GM12878 (cell line): ENCODE measurements around the gene CATSPERZ. TPM values are rescaled to one million over a fixed set of nuclear protein-coding genes. Genes with fewer than 3 reads are reported as not detected.

Experiments used
- CBFB ChIP-seq: IDR thresholded peaks from 2 replicates; pipeline ENCODE4 v1.6.1; 2016; ENCODE audit warnings: antibody characterized with exemption, low read depth
- CHD4 ChIP-seq: fragments of 200-600 bp; sonication (generic); IDR thresholded peaks from 2 replicates; pipeline ENCODE4 v1.6.1; 2016; ENCODE audit warnings: mild to moderate bottlenecking
- EZH2 ChIP-seq: IDR thresholded peaks from 2 replicates; pipeline ENCODE4 v1.6.1; 2012; ENCODE audit warnings: low read depth, mild to moderate bottlenecking, control low read depth, inconsistent platforms, low read length, borderline replicate concordance; ENCODE audit not compliant: control insufficient read depth
- GABPA ChIP-seq: IDR thresholded peaks from 2 replicates; pipeline ENCODE4 v1.6.1; 2014; ENCODE audit warnings: antibody characterized with exemption, low read depth, mild to moderate bottlenecking, inconsistent platforms
- KAT2A ChIP-seq: conservative IDR thresholded peaks from 2 replicates; pipeline ENCODE4 v1.6.1; 2011; ENCODE audit warnings: low read depth, low read length; ENCODE audit not compliant: control insufficient read depth
- MYB ChIP-seq: fragments of 150-350 bp; IDR thresholded peaks from 2 replicates; pipeline ENCODE4 v1.6.1; 2014; ENCODE audit warnings: mild to moderate bottlenecking, low read depth, low read length, borderline replicate concordance
- NFYA ChIP-seq: IDR thresholded peaks from 2 replicates; pipeline ENCODE4 v1.6.1; 2011; ENCODE audit warnings: low read depth, mild to moderate bottlenecking, low read length, improper control_type of control experiment, borderline replicate concordance
- NFYB ChIP-seq: IDR thresholded peaks from 2 replicates; pipeline ENCODE4 v1.6.1; 2011; ENCODE audit warnings: low read depth, mild to moderate bottlenecking, low read length, improper control_type of control experiment, moderate library complexity; ENCODE audit not compliant: insufficient read depth
- NRF1 ChIP-seq: conservative IDR thresholded peaks from 2 replicates; pipeline ENCODE4 v1.6.1; 2011; ENCODE audit warnings: mild to moderate bottlenecking, low read depth, low read length, improper control_type of control experiment
- POU2F2 ChIP-seq: IDR thresholded peaks from 3 replicates; pipeline ENCODE4 v1.6.1; 2011; ENCODE audit warnings: low read depth, mild to moderate bottlenecking, low read length, borderline replicate concordance
- RAD21 ChIP-seq: IDR thresholded peaks from 2 replicates; pipeline ENCODE4 v1.6.1; 2011; ENCODE audit warnings: mild to moderate bottlenecking, low read depth, low read length, moderate library complexity; ENCODE audit not compliant: insufficient read depth
- RELA ChIP-seq: fragments of 450-650 bp; IDR thresholded peaks from 2 replicates; pipeline ENCODE4 v1.8.0; 2014; ENCODE audit warnings: borderline replicate concordance; ENCODE audit not compliant: partially characterized antibody
- REST ChIP-seq: IDR thresholded peaks from 2 replicates; pipeline ENCODE4 v1.6.1; 2012; ENCODE audit warnings: mild to moderate bottlenecking, low read depth, low read length
- RUNX3 ChIP-seq: IDR thresholded peaks from 2 replicates; pipeline ENCODE4 v1.6.1; 2012; ENCODE audit warnings: low read length, inconsistent platforms
- SMAD1 ChIP-seq: fragments of 450-650 bp; IDR thresholded peaks from 2 replicates; pipeline ENCODE4 v1.6.1; 2018; ENCODE audit warnings: mild to moderate bottlenecking, low read depth; ENCODE audit not compliant: partially characterized antibody
- SP1 ChIP-seq: IDR thresholded peaks from one replicate; pipeline ENCODE4 v1.6.1; 2011; ENCODE audit warnings: low read depth, low read length
- SREBF1 ChIP-seq: IDR thresholded peaks from 2 replicates; pipeline ENCODE4 v1.6.1; 2012; ENCODE audit warnings: mild to moderate bottlenecking, low read length
- TBL1XR1 ChIP-seq: IDR thresholded peaks from 2 replicates; pipeline ENCODE4 v1.6.1; 2012; ENCODE audit warnings: low read depth, low read length, improper control_type of control experiment
- TCF7 ChIP-seq: IDR thresholded peaks from 2 replicates; pipeline ENCODE4 v1.6.1; 2014; ENCODE audit warnings: antibody characterized with exemption, borderline replicate concordance
- ZNF622 ChIP-seq: fragments of 450-650 bp; IDR thresholded peaks from 2 replicates; pipeline ENCODE4 v1.6.1; 2017; ENCODE audit warnings: mild to moderate bottlenecking, inconsistent platforms
- polyA plus RNA-seq, 11 experiments: library from polyadenylated mRNA; depleted of rRNA in 4 of 11; unstranded in 6 of 11; stranded (reverse) in 5 of 11; fragments of >200 nt; fragmentation: Nextera tagmentation in 4 of 11; fragmentation: Illumina TruSeq in 1 of 11; extraction: Ambion mirVana in 4 of 11; extraction: Trizol in 1 of 11; gene quantifications; 1 replicate in 1 of 11; 2 replicates in 10 of 11; pipeline versions ENCODE4 v1.2.1 to v1.2.3, GENCODE V29; 2011 to 2016; ENCODE audit warnings: inconsistent platforms in 2 of 11, missing spikeins in 2 of 11, low read depth in 1 of 11
- total RNA-seq, 4 experiments: library from RNA; depleted of rRNA in 3 of 4; stranded (reverse); fragments of >200 nt in 3 of 4; fragmentation: Illumina TruSeq in 1 of 4; extraction: Trizol in 1 of 4; gene quantifications; 2 replicates each; pipeline versions ENCODE4 v1.2.1 to v1.2.3, GENCODE V29; 2013 to 2021
- TF ChIP-seq, protein P1 (sequence below): fragments of 450-650 bp; IDR thresholded peaks from 2 replicates; pipeline ENCODE4 v1.6.1; 2018; ENCODE audit warnings: mild to moderate bottlenecking, low read depth, moderate library complexity; ENCODE audit not compliant: partially characterized antibody
- TF ChIP-seq, protein P2 (sequence below): fragments of 450-650 bp; IDR thresholded peaks from 2 replicates; pipeline ENCODE4 v1.6.1; 2017; ENCODE audit warnings: mild to moderate bottlenecking, low read depth, inconsistent platforms; ENCODE audit not compliant: poor library complexity, severe bottlenecking

The CATSPERZ gene
- total and polyA plus RNA-seq, 10 of the 15 experiments (the other 5 are each of a cell fraction or from before 2014, with no cell fraction given): 0.12 to 0.31 TPM; not detected in 8

GRCh38 chr11:64305075-64305690 is 5.0 kb downstream of the CATSPERZ start, which contains the start of gene ESRRA (continued):
- no peak for TF ChIP-seq SMAD1
- no peak for TF ChIP-seq EZH2
- TF ChIP-seq NFYA: no peak
- no peak for TF ChIP-seq CHD4
- no peak for TF ChIP-seq SREBF1
- no peak for TF ChIP-seq MYB
- TF ChIP-seq KAT2A: no peak
- no peak for TF ChIP-seq TCF7
- peak; percentile 58; the same call in 1 of the 3 replicates for TF ChIP-seq POU2F2
- TF ChIP-seq TBL1XR1: no peak
- peak; percentile 52 for TF ChIP-seq SP1
- no peak for TF ChIP-seq RAD21
- peak; percentile 92 for TF ChIP-seq NRF1
- TF ChIP-seq GABPA: no peak
- no peak for TF ChIP-seq ZNF622
- TF ChIP-seq, protein P1, sequence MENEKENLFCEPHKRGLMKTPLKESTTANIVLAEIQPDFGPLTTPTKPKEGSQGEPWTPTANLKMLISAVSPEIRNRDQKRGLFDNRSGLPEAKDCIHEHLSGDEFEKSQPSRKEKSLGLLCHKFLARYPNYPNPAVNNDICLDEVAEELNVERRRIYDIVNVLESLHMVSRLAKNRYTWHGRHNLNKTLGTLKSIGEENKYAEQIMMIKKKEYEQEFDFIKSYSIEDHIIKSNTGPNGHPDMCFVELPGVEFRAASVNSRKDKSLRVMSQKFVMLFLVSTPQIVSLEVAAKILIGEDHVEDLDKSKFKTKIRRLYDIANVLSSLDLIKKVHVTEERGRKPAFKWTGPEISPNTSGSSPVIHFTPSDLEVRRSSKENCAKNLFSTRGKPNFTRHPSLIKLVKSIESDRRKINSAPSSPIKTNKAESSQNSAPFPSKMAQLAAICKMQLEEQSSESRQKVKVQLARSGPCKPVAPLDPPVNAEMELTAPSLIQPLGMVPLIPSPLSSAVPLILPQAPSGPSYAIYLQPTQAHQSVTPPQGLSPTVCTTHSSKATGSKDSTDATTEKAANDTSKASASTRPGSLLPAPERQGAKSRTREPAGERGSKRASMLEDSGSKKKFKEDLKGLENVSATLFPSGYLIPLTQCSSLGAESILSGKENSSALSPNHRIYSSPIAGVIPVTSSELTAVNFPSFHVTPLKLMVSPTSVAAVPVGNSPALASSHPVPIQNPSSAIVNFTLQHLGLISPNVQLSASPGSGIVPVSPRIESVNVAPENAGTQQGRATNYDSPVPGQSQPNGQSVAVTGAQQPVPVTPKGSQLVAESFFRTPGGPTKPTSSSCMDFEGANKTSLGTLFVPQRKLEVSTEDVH: no peak
- TF ChIP-seq, protein P2, sequence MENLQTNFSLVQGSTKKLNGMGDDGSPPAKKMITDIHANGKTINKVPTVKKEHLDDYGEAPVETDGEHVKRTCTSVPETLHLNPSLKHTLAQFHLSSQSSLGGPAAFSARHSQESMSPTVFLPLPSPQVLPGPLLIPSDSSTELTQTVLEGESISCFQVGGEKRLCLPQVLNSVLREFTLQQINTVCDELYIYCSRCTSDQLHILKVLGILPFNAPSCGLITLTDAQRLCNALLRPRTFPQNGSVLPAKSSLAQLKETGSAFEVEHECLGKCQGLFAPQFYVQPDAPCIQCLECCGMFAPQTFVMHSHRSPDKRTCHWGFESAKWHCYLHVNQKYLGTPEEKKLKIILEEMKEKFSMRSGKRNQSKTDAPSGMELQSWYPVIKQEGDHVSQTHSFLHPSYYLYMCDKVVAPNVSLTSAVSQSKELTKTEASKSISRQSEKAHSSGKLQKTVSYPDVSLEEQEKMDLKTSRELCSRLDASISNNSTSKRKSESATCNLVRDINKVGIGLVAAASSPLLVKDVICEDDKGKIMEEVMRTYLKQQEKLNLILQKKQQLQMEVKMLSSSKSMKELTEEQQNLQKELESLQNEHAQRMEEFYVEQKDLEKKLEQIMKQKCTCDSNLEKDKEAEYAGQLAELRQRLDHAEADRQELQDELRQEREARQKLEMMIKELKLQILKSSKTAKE: no peak
- TF ChIP-seq NFYB: peak; percentile 27; the same call in 1 of the 2 replicates
- TF ChIP-seq RELA: no peak
- TF ChIP-seq CBFB: no peak
- no peak for TF ChIP-seq RUNX3
- TF ChIP-seq REST: no peak
